GM15510 (cell line): ENCODE results near the gene MFF.

Source experiments
- POLR2A ChIP-seq: IDR thresholded peaks from 3 replicates; pipeline ENCODE4 v1.6.1; 2011; ENCODE audit warnings: borderline replicate concordance; ENCODE audit not compliant: insufficient read length; ENCODE audit errors: extremely low read depth

Gene MFF

DNA sequence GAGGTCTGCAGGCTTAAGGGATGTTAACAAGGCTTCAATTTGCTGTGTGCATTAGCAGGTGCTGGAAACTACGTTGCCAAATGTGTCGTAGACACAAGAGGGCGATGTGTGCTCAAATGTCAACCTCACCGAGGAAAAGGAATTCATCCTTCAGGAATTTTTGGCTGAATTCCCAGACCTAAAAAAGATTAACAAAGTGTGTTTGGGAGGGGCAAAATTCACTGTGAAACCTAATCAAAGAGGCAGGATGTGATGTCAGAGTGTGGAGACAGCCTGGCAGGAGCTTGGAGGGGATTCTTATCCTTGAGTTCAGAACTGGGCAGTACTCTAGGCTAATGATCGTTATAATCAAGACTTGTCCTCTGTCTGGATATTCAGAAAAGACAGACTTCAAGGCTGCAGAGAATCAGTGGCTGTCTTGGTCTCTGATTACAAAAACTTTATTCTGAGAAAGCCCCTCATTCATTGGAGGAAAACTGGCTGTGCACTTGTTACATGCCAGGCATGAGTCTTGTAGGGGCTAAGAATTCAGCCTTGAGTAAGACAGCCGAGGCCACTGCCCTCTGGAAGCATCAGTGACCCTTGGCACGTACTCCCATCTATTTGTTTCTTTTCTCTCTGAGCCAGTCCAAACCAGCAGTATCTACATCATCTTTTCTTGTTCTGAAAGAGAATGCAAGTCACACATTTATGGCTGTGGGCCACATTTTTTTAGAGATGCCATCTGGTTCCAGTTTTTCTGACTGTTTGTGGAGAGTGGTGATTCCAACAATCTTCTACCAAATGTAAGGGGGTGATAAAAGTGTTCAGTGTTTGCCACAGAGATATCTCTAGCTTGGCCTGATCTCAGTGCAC is 81.4 kb downstream of the MFF start:
- TF ChIP-seq POLR2A, result no peak
